HG02642 (cell line): ENCODE results near the gene ALG9.

ENCODE experiments used
- ATAC-seq: cut with Tn5 transposase; IDR thresholded peaks from one replicate; pipeline ENCODE4 v1.9.1; 2021; ENCODE audit warnings: mild to moderate bottlenecking; ENCODE audit not compliant: unreplicated experiment, poor library complexity

The ALG9 gene

GRCh38 chr11:111882202-111882601 is 10.8 kb upstream of the ALG9 start:
- no peak for ATAC-seq

- no peak for ATAC-seq
These were observed 8.2 kb upstream of the ALG9 start for GRCh38 chr11:111879637-111879960.

GRCh38 chr11:111878849-111879636 is 7.7 kb upstream of the ALG9 start, which contains the start of the genes CFAP68 and FDXACB1:
CFAP68 (plus strand) TSS chr11:111879541; CDS start chr11:111879561, 20 bp downstream.
FDXACB1 (minus strand) TSS chr11:111879165; CDS start chr11:111879132, 33 bp downstream.
- ATAC-seq, result peak; percentile 94

DNA sequence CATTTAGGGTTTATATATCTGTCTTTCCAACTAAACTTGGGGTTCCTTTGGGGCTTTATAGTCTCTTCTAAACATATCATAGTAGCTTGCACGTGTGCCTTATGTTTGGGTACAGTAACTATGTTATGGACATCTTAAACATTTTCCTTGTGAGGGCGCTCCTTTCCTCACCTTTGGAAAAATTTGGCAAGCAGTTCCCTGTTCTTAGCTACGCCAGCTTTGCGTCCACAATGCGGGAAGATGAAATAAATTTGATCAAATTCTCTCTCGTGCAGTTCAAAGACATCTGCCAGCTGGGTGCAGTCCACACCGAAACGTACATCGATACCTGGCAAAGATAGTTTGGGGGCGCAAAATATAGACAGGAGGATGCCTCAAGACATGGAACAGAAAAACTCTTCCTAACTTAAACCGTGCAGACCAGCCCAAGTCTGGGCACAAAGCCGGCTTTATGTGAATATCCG is 7.0 kb upstream of the ALG9 start:
- ATAC-seq, result no peak

DNA sequence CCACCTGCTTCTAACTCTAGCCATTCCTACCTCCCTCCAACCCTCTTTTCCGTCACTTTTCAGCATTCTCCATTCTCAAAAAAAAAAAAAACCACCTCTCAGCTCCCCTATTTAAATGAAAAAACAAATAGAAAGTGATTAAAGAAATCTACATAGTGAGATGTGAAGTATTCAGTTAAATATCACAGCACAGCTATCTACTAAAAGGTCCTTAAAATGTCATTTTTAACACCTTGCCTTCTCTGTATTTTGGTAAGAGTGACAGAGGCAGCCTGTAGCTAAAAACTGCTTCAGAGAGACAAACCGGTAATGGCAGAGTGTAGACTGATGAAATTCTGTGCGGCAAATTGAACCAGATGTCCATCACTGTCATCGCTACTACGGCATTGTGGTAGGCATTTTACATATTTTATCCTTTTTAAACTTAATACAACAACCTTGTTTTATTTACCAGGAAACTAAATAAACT is 346 bp upstream of the ALG9 start:
- no peak for ATAC-seq

GRCh38 chr11:111870522-111870885 is 877 bp downstream of the ALG9 start:
- peak; percentile 5 for ATAC-seq

- no peak for ATAC-seq
These were observed 1.3 kb downstream of the ALG9 start for GRCh38 chr11:111870113-111870512.

DNA sequence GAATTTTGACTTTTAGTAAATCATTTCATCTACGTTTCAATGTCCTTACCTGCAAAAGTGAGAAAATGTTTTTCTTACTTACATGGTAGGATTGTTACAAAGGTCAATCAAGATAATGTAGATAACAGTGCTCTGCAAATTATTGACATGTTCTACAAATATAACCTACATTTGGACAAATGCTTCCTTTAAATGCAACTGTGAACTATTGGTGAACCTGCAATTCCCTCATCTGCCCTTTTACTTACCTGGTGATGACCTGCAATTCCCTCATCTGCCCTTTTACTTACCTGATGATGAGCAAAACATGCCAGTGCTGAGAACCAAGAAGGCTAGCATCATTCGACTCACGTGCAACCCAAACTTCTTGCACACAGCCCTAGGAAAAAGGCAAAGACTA is 11.1 kb downstream of the ALG9 start:
- no peak for ATAC-seq

GRCh38 chr11:111855506-111855905 is 15.9 kb downstream of the ALG9 start:
- no peak for ATAC-seq

DNA sequence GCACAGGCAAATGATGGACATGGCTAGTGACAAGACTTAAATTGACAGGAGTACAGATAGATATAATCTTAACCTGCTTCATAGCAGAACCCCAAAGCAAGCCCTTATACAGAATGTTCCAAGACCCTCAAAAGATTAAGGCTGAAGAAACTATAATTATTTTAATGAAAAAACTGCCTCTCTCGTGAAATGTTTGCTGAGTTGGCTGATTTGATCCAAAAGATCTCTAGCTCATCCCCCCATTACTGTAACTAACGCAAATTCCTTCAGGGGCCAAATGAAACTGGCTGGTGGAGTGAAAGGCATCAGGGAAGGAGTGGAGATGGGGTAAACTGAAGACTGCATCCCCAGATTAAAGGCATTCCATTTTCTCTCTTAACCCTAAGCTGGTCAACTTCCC is 19.3 kb downstream of the ALG9 start:
- ATAC-seq, result no peak

DNA sequence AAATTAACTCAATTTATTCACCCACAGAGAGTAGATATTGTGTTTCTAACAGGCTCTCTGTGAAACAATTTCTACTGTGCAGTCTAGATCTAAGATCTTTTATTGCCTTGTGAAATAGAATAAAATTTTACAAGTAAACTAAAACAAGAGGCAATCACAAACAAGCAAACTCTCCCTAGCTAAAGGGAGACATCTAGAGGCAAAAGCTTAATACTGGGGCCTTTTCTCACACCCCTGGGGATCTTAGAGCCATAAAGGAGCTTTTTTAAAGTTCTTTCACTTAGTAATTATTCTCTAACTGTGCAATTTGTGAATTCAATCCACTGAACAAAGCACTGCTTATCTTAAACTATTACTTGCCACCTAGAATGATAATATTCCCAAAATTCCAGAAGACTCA is 19.7 kb downstream of the ALG9 start:
- ATAC-seq, result no peak

DNA sequence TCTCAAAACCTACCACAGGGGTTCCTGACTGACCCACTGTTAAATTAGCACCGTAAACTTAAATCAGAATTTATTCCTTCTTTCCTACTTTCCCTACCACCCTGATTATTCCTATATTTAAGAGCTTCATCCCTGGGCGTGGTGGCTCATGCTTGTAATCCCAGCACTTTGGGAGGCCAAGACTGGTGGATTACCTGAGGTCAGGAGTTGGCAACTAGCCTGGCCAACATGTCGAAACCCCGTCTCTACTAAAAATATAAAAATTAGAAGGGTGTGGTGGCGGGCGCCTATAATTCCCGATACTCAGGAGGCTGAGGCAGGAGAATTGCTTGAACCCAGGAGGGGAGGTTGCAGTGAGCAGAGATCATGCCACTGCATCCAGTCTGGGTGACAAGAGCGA is 20.3 kb downstream of the ALG9 start:
- ATAC-seq, result no peak

DNA sequence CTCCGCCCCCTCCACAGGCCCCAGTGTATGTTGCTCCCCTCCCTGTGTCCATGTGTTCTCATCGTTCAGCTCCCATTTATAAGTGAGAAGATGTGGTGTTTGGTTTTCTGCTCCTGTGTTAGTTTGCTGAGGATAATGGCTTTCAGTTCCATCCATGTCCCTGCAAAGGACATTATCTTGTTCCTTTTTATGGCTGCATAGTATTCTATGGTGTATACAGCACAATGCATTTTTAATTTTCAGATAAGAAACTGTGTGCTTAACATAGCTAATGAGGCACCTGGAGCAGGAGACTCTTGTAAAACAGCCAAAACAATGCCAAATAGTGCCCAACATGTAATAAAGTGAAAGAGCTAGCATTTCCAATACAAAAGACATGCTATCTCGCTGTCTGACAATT is 21.8 kb downstream of the ALG9 start:
- ATAC-seq, result no peak

- no peak for ATAC-seq
These were observed 24.7 kb downstream of the ALG9 start for GRCh38 chr11:111846636-111847035.

- ATAC-seq, result no peak
These were observed 25.3 kb downstream of the ALG9 start for GRCh38 chr11:111846063-111846462.

GRCh38 chr11:111845276-111846028 is 25.9 kb downstream of the ALG9 start:
- ATAC-seq, result no peak

GRCh38 chr11:111843661-111844060 is 27.7 kb downstream of the ALG9 start:
- ATAC-seq, result no peak

DNA sequence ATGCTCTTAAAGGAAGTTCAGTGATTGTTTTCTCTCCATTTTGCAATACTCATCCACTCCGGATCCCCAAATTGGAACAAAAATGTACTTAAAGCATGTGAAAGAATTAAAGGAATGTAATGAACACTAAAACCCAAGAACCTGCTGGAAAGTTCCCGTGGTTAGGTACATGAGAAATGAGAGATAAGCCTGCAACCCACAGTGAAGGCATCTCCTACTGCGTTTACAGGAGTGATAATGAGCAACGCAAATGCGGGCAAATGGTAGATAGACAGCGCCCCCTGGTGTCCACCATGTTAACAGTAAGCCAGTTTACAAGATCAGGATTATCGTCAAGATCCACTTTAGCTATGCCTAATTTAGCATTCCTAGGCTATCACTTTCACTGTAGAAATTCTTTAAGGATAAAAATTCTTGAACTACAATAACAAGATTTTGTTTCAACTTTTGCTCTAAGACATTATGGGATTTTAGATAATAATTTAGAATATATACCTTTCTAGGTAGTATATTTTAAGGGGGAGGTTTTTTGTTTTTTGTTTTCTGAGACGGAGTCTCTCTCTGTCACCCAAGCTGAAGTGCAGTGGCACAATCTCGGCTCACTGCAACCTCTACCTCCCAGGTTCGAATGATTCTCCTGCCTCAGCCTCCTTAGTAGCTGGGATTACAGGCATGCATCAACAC is 29.9 kb downstream of the ALG9 start:
- ATAC-seq, result no peak

DNA sequence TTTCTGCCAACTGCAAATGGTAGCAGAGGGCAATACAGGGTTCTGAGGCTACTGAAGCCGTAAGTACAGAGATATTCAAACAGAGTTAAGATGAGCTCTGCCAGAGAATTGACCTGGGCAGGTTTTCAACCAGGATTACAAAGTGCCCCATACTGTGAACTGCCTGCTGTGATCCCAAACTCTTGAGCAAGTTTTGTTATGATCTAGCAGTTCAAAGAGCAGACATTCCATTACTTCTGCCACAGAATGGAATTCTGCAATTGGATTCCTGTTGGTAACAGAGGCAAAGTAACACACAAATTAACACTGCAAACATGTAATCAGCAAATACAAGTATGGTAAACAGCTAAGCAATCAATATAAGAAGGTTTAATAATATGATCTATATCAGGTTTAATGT is 31.2 kb downstream of the ALG9 start:
- no peak for ATAC-seq

DNA sequence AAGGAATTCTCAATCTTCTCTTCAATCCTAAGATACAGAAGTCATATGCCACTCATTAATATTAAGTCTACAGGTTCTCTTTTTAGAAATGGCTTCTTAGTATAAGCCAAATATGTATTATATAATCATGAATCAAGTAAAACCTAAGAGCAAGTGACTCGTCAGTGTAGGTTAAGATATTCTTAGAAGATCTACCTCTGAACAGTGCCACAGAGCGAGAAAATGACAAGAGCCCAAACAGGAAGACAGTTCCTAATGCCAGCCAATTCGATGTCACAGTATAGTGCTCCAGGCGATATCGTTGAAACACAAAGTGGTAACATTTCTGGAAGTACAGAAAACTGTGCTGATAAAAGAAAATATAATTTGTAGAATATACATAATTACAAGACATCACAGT is 33.3 kb downstream of the ALG9 start:
- ATAC-seq, result no peak

DNA sequence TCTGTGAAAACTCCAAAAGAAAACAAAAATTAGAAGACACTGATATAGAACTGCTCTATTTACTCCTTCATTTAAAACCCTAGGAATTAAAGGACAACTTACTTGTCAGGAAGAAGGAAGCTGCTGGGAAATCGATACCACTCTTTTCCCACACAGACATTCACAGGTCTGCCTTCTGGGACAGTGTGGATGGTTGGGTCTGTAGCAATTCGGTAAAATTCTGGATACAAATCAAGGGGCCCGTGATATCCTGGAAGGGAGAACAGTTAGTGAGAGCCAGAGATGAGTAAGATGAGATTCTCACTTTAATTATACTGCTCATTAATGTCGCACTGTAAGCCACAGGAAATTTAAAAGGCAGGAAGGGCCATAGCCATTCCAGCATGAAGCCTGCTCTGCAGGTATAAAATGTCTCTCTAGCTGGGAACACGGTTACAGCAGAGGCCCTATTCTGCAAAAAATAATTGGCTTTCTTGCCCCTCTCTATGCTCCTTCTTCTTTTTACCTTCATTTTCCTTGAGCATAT is 34.0 kb downstream of the ALG9 start:
- ATAC-seq, result no peak
